Spleen (tissue), 7 donors: ENCODE results near the gene TEAD3.

Experiments
- CTCF ChIP-seq, 11 experiments: fragments of 200-600 bp in 7 of 11; fragments of 450-650 bp in 4 of 11; sonication (generic) in 4 of 11; IDR thresholded peaks in 8 of 11; conservative IDR thresholded peaks in 3 of 11; 1 replicate in 7 of 11; 2 replicates in 4 of 11; pipeline versions ENCODE4 v1.4.0 to v1.8.0; 2016 to 2021; ENCODE audit warnings: antibody characterized with exemption in 11 of 11, inconsistent platforms in 4 of 11, mild to moderate bottlenecking in 1 of 11
- POLR2A ChIP-seq, 3 donors: fragments of 450-650 bp; IDR thresholded peaks; one replicate each; pipeline ENCODE4 v1.5.1; 2017; ENCODE audit warnings: antibody characterized with exemption in 3 of 3, mild to moderate bottlenecking in 1 of 3
- POLR2AphosphoS5 ChIP-seq, 3 donors: sonication (generic); formaldehyde crosslinking; IDR thresholded peaks; one replicate each; pipeline ENCODE4 v1.5.1; 2017; ENCODE audit warnings: antibody characterized with exemption in 3 of 3
- donor health status: DM: no; HTN: no; CAD: no; lungs with moderate emphysema.
- donor health status: DM: no; HTN: no; CAD: no.
- donor health status: DM: no; HTN: no; CAD: no.

GRCh38 chr6:35544769-35545361 is 48.0 kb upstream of the TEAD3 start:
- TF ChIP-seq CTCF (IDR thresholded peaks at IDR 0.05 in 8 of 11, conservative IDR thresholded peaks at IDR 0.05 in 3 of 11) (no peak), POLR2AphosphoS5 (IDR thresholded peaks at IDR 0.05) (no peak), POLR2A (IDR thresholded peaks at IDR 0.05) (no peak)
